Renal pelvis (tissue), 4 donors: ENCODE data around the gene RNPEPL1. TPM values are rescaled to one million over a fixed set of nuclear protein-coding genes. Genes with fewer than 3 reads are reported as not detected.

Experiments used
- DNase-seq: peaks from one replicate; pipeline ENCODE4 v3.0.0-alpha.2; 2013
- polyA plus RNA-seq, 3 donors: library from polyadenylated mRNA; unstranded; fragments of 120-200 nt; gene quantifications; one replicate each; pipeline ENCODE4 v1.2.1, GENCODE V29; 2013; ENCODE audit not compliant: insufficient read length in 3 of 3

Gene RNPEPL1
- polyA plus RNA-seq, 3 donors, result 33.0 to 36.7 (median 36.6) TPM

GRCh38 chr2:240575101-240575965, 7.0 kb downstream of the RNPEPL1 start:
- DNase-seq, result no peak

GRCh38 chr2:240576036-240576435, 7.8 kb downstream of the RNPEPL1 start:
- no peak for DNase-seq

- no peak for DNase-seq
Measured at GRCh38 chr2:240576436-240577205, 8.3 kb downstream of the RNPEPL1 start.

GRCh38 chr2:240577281-240578109, 9.2 kb downstream of the RNPEPL1 start:
- no peak for DNase-seq

GRCh38 chr2:240578110-240578450, 9.8 kb downstream of the RNPEPL1 start:
- no peak for DNase-seq

GRCh38 chr2:240578488-240578887, 10.2 kb downstream of the RNPEPL1 start:
- no peak for DNase-seq

- no peak for DNase-seq
Measured at GRCh38 chr2:240579071-240579762, 10.9 kb downstream of the RNPEPL1 start.

- no peak for DNase-seq
Measured at GRCh38 chr2:240579771-240580614, 11.7 kb downstream of the RNPEPL1 start.

- DNase-seq, result no peak
Measured at GRCh38 chr2:240581811-240582210, 13.5 kb downstream of the RNPEPL1 start.

- no peak for DNase-seq
Measured at GRCh38 chr2:240582781-240583180, 14.5 kb downstream of the RNPEPL1 start.

GRCh38 chr2:240583774-240584173, 15.5 kb downstream of the RNPEPL1 start:
- DNase-seq, result no peak

GRCh38 chr2:240584486-240585031, 16.3 kb downstream of the RNPEPL1 start:
- no peak for DNase-seq

GRCh38 chr2:240585101-240585500, 16.8 kb downstream of the RNPEPL1 start:
- no peak for DNase-seq

GRCh38 chr2:240585681-240586197, 17.5 kb downstream of the RNPEPL1 start:
- DNase-seq, result no peak

- DNase-seq, result peak; percentile 94
Measured at GRCh38 chr2:240586198-240586918, 18.1 kb downstream of the RNPEPL1 start, which contains the start of gene CAPN10. TSS of gene CAPN10 (plus strand) at chr2:240586734. CDS start at chr2:240586912, 178 bp downstream.

- DNase-seq, result no peak
Measured at GRCh38 chr2:240586919-240587800, 18.9 kb downstream of the RNPEPL1 start.

- no peak for DNase-seq
Measured at GRCh38 chr2:240588006-240588655, 19.8 kb downstream of the RNPEPL1 start.

GRCh38 chr2:240588669-240589068, 20.4 kb downstream of the RNPEPL1 start:
- DNase-seq, result no peak
